Measurements from ENCODE around the gene MEN1. TPM values are rescaled to one million over a fixed set of nuclear protein-coding genes. Genes with fewer than 3 reads are reported as not detected.
"Not testable (repeated sequence)": the region's sequence is repeated elsewhere in the genome, so short reads cannot be mapped to it uniquely, and the experiment has no call there.

Gene MEN1
- total RNA-seq, 2 donors from 2014 or later = 9.0 to 12.3 TPM

- ATAC-seq = no peak
- intact Hi-C loops (cut with DNase I) = no loop called here
- DNase-seq = no peak
Measured at GRCh38 chr11:64835616-64836447, 25.5 kb upstream of the MEN1 start.

GRCh38 chr11:64834723-64835615, 24.6 kb upstream of the MEN1 start:
- DNase-seq = peak; percentile 50
- intact Hi-C loops (cut with DNase I) = no loop called here
- peak; percentile 21 to 83 for ATAC-seq

GRCh38 chr11:64834031-64834722, 23.8 kb upstream of the MEN1 start:
- ATAC-seq = no peak
- no peak for DNase-seq
- intact Hi-C loops (cut with DNase I) = no loop called here

- ATAC-seq (no peak), DNase-seq (no peak)
- intact Hi-C loops (cut with DNase I) = no loop called here
Measured at GRCh38 chr11:64833509-64833908, 23.2 kb upstream of the MEN1 start.

GRCh38 chr11:64833198-64833502, 22.8 kb upstream of the MEN1 start:
- ATAC-seq = no peak
- intact Hi-C loops (cut with DNase I) = no loop called here
- no peak for DNase-seq

GRCh38 chr11:64832467-64833197, 22.3 kb upstream of the MEN1 start:
- ATAC-seq (no peak), DNase-seq (no peak)
- intact Hi-C loops (cut with DNase I) = no loop called here

- no peak for ATAC-seq
- intact Hi-C loops (cut with DNase I) = no loop called here
- DNase-seq = no peak
Measured at GRCh38 chr11:64831411-64831891, 21.1 kb upstream of the MEN1 start.

GRCh38 chr11:64829536-64830251, 19.3 kb upstream of the MEN1 start:
- intact Hi-C loops (cut with DNase I) = no loop called here
- ATAC-seq (no peak), DNase-seq (no peak)

- intact Hi-C loops (cut with DNase I) = no loop called here
- DNase-seq (no peak), ATAC-seq (no peak)
Measured at GRCh38 chr11:64827451-64827839, 17.1 kb upstream of the MEN1 start.

- intact Hi-C loops (cut with DNase I) = no loop called here
- DNase-seq = no peak
- ATAC-seq = no peak
Measured at GRCh38 chr11:64826578-64827450, 16.5 kb upstream of the MEN1 start.

- no peak for DNase-seq
- intact Hi-C loops (cut with DNase I) = no loop called here
- no peak for ATAC-seq
Measured at GRCh38 chr11:64826062-64826461, 15.7 kb upstream of the MEN1 start.

GRCh38 chr11:64823568-64824119, 13.3 kb upstream of the MEN1 start:
- DNase-seq (no peak), ATAC-seq (no peak)
- intact Hi-C loops (cut with DNase I) = no loop called here

- intact Hi-C loops (cut with DNase I) = no loop called here
- DNase-seq = no peak
- ATAC-seq = no peak
Measured at GRCh38 chr11:64817476-64817875, 7.1 kb upstream of the MEN1 start.

GRCh38 chr11:64815433-64815832, 5.1 kb upstream of the MEN1 start:
- DNase-seq; ATAC-seq; intact Hi-C loops (cut with DNase I): not testable (repeated sequence)

- intact Hi-C loops (cut with DNase I) = no loop called here
- DNase-seq (no peak), ATAC-seq (no peak)
Measured at GRCh38 chr11:64814712-64815187, 4.4 kb upstream of the MEN1 start.

GRCh38 chr11:64813826-64814225, 3.5 kb upstream of the MEN1 start:
- intact Hi-C loops (cut with DNase I) = no loop called here
- ATAC-seq (no peak), DNase-seq (no peak)

- ATAC-seq (peak; percentile 1 to 3), DNase-seq (no peak)
- intact Hi-C loops (cut with DNase I) = no loop called here
Measured at GRCh38 chr11:64810891-64811272, 531 bp upstream of the MEN1 start.

Data from left cardiac atrium (tissue), 4 donors.